DND-41 (cell line): ENCODE data around the gene SLC5A11.

Experiments
- CTCF ChIP-seq: IDR thresholded peaks from 2 replicates; pipeline ENCODE4 v1.5.1; 2012; ENCODE audit warnings: borderline replicate concordance, low read length, moderate library complexity, mild to moderate bottlenecking; ENCODE audit not compliant: poor library complexity, severe bottlenecking; ENCODE audit errors: extremely low read depth
- EZH2 ChIP-seq: IDR thresholded peaks from 3 replicates; pipeline ENCODE4 v1.6.1; 2012; ENCODE audit warnings: borderline replicate concordance, low read depth, mild to moderate bottlenecking, moderate library complexity, low read length, inconsistent platforms; ENCODE audit not compliant: severe bottlenecking

GRCh38 chr16:24944206-24944605 is 98.4 kb downstream of the SLC5A11 start:
- TF ChIP-seq EZH2, result no peak
- no peak for TF ChIP-seq CTCF
